ENCODE results near the gene LUZP4.
"Not testable (repeated sequence)": the region's sequence is repeated elsewhere in the genome, so short reads cannot be mapped to it uniquely, and the experiment has no call there.

Gene LUZP4

GRCh38 chrX:115339441-115340025 lies 50.0 kb downstream of the LUZP4 start:
- no peak for DNase-seq

GRCh38 chrX:115341421-115341820 lies 51.9 kb downstream of the LUZP4 start:
- DNase-seq = no peak

- peak; percentile 57 for DNase-seq
Measured at GRCh38 chrX:115344885-115345614, 55.5 kb downstream of the LUZP4 start.

GRCh38 chrX:115345615-115346014 lies 56.1 kb downstream of the LUZP4 start:
- no peak for DNase-seq

- not testable (repeated sequence) for DNase-seq
Measured at GRCh38 chrX:115346738-115347137, 57.2 kb downstream of the LUZP4 start.

GRCh38 chrX:115348446-115349225 lies 59.1 kb downstream of the LUZP4 start:
- DNase-seq = no peak

- no peak for DNase-seq
Measured at GRCh38 chrX:115350711-115351381, 61.3 kb downstream of the LUZP4 start.

GRCh38 chrX:115356369-115356768 lies 66.9 kb downstream of the LUZP4 start:
- no peak for DNase-seq
